ENCODE measurements around the gene MAP1LC3C.
A peak's percentile ranks its signal among the peaks of the same experiment; 100 is the strongest.

MAP1LC3C gene

DNA sequence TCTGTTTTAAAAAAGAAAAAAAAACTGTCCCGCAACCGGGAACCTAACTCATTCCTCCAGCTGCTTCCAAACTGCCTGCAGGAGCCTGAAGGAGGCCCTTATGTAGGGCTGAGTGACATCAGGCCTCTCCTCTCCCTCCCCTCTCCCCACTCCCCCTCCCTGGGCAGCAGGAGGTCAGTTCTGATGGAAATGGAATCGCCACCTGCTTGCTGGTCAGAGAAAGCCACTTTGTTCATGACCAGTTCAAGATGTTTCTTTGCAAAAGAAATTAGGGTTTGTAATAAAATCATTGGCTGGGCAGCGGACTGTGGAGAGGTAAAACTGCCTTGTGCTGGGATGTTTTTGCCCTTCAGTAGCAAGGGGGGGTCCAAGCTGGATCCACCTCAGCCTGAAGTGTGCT, at the start of gene MAP1LC3C:
MAP1LC3C (minus strand) TSS at position 73 of the 400 bp plus-strand sequence. CDS start 90 bp downstream, outside the sequence.
- no peak for DNase-seq (ENCODE audit: low spot score)

DNA sequence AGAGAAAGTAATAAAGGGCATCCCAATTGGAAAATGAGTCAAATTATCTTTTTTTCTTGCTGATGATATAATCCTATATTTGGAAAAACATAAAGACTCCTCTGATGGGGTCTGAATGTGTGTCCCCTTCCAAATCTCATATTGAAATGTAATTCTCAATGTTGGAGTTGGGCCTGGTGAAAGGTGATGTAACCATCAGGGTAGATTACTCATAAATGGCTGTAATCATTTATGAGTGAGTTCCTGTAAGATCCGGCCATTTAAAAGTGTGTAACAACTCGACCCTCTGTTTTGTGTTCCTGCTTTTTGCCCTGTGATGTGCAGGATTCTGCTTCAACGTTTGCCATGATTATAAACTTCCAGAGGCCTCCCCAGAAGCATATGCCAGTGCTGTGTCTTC, 44.3 kb upstream of the MAP1LC3C start:
- DNase-seq (ENCODE audit: low spot score): no peak

DNA sequence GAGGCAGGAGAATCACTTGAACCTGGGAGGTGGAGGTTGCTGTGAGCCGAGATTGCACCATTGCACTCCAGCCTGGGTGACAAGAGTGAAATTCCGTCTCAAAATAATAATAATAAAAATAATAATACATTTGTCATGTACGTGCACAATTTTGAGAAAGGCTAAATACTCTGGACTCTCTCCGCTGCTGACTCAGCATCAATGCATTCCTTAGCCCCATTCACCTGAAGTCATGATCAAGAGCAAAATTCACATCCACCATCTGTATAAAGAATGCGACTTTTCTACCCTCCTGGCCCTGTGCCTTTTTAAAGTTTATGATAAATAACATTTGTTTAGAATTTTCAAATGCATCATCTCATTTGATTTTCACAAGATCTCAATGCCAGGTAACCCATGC, 35.5 kb upstream of the MAP1LC3C start:
- no peak for DNase-seq (ENCODE audit: low spot score)

DNA sequence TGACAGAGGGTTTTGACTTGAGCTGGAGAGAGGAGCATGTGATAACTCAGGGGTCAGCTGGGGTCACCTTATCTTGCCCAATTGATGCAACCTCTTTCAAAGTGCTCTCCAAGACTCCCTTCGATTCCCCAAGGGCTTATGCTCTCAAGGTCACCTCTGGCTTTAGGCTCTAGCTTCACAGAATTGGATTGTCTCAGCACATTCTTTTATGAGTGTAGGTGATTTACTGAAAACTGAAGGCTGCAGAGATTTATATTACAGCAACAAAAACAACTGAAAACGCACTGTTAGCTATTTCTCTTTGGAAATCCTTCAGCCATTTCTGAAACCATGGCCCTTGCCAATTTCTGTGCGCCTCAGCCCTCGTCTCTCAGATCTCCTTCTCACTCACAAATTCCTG, 34.5 kb upstream of the MAP1LC3C start:
- DNase-seq (ENCODE audit: low spot score): no peak

DNA sequence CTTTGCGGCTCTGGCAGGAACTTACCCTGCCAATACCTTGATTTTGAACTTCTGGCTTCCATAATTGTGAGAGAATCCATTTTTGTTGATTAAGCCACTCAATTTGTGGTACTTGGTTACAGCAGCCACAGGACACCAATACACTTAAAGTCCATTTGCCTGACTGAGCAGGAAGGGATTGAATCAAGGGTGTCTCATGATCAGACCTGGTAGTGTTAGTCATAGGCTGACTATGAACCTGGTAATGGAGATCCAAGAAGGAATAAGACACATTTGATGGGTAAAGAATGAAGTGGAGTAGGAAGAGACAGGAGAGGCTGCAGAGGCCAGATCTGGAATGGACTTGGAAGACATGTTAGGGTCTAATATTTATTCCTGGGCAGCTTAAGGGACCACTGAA, 31.2 kb upstream of the MAP1LC3C start:
- no peak for DNase-seq (ENCODE audit: low spot score)

DNA sequence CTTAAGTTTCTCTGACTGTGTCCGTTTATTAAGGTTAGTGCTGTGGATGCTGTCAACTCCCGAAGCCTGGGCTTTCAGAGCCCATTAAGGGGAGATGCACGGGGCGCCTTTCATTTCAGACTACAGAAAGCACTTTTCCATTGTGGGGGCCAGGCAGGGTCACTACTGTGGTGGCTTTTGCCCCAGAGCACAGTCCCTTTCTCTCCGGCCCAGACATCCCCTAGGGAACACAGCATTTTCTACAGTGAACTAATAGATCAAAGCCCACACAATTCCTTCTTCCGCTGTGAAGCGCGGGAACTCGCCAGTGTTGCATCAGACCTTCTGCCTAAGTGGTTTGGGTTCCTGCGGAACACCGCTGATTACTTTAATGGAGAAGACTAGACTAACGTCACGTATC, 26.8 kb upstream of the MAP1LC3C start:
- no peak for DNase-seq (ENCODE audit: low spot score)

DNA sequence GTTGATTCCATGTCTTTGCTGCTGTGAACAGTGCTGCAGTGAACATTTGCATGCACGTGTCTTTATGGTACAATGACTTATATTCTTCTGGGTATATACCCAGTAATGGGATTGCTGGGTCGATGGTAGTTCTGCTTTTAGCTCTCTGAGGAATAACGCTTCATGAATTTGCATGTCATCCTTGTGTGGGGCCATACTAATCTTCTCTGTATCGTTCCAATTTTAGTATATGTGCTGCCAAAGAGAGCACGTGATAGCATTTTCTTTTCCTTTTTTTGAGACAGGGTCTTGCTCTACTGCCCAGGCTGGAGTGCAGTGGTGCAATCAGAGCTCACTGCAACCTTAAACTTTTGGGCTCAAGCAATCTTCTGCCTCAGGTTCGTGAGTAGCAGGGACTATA, 24.9 kb upstream of the MAP1LC3C start:
- DNase-seq (ENCODE audit: low spot score): no peak

DNA sequence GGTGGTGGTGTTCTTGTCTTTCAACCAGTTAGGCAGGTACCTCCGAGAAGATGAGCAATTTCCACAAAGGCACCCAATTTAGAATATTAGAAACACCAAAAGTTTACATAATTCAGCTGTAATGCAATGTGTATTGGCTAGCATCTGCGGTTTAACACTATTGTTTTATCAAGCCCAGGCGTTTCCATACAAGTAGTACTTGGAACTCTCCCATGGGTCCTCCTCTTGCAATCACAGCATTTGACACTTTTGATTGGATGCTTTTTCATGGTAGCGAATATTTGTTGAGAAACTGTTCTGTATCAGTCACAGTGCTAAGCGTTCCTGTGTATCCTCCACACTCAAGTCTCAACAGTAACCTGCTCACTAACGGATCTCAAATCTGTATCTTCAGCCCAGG, 20.1 kb upstream of the MAP1LC3C start:
- no peak for DNase-seq (ENCODE audit: low spot score)

DNA sequence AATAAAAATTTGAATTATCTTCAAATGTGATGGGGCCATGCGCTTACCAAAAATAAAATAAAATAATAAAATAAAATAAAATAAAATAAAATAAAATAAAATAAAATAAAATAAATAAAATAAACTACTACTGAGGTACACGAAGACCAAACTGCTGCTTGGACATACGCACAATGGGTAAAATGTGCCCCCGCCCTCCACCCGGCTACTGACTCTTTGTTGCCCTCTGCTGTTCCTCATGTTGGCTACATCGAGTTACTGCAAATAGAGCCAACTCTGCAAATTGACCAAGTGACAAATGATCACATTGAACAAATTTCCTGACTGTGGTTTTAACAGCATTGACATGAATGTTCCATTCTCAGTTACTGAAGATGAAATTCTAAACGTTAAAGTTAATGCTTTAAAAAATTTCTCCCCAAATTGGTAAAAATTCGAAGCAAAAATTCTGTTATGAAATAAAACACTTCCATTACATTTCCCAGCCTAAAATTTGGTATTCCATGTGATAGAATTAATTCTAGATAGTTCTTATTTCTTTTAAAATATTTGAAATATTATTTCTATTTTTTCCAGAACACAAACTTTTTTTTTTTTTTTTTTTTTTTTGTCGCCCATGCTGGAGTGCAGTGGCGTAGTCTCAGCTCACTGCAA, 18.8 kb upstream of the MAP1LC3C start:
- peak; percentile 66 for DNase-seq (ENCODE audit: low spot score)

DNA sequence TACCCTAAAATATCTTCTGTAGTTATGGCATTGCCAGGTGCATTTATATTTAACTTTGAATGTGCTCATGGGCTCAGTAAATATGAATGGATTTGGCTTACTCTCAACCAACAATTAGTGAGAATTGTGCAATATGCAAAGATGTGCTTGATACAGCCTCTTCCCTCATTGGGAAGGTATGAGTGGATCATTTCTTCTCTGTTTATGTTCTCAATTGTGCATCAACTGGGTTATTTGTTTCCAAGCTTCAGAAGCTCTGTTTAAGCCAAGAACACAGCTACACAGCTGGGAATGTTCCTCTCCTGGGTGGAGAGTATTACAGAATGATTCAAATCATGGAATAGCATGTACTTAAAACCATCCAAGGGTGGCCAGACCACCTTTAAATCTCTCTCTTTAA, 17.6 kb upstream of the MAP1LC3C start:
- DNase-seq (ENCODE audit: low spot score): no peak

DNA sequence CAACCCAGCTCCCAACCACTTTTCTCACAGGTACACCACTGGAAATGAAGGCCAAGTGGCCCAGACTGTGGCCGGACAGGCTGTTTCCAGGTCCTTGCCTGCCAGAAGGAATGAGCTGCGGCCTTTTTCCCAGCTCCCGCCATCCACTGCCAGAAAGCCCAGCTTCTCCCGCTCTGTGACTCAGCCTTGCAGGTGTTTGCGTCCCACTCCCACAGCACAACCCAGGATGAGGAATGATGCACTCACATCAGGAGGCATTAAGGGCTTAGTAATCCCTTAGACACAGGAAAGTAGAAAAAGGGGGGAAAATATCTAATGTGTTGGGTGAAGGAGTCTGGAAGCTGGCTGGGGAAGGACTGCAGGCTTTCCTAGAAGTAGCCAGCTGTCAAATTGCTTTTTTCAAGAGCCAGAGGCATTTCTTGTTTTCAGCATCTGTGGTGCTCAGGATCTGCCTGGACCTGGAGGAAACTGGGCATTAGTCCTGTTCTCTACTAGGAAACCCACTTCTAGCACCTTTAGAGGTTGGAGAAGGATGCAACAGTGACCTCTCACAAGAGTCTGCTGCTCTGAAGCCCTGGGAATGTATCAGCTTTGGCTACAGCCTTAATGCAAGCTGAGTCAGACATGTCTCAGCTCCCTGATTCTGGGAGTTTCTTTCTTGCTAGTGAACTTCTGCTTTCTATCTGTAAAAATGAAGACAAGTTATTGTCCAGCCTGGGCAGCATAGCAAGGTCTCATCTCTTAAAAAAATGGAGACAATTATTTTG, 13.2 kb upstream of the MAP1LC3C start:
- no peak for DNase-seq (ENCODE audit: low spot score)

DNA sequence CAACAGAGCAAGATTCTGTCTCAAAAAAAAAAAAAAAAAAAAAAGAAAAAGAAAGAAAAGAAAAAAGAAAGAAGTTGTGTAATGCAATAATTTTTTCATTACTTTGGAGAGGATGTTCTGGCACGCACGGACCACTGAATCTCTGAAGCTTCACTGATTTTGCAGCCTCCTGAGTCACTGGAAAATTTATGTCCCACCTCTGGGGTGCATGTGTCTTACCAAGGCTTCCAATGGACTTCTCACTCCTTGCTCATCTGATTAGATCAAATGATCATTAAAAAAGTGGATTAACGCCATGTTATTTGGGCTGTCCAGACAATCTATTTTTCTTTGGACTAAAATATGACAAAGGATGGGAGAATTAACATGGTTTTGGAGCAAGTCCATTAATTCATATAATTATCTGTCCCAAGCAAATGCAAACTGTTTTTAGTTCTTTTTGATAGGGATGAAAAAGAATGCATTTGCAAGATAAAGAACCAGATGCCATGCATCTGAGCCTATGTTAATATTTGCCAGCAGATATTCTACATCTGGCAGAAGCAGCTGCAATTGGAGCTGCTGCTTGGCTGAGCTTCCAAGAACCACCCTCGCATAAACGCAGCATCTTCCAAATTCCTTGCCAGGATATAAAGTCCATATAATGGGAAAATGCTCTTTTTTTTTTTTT, 10.1 kb upstream of the MAP1LC3C start:
- DNase-seq (ENCODE audit: low spot score): no peak

DNA sequence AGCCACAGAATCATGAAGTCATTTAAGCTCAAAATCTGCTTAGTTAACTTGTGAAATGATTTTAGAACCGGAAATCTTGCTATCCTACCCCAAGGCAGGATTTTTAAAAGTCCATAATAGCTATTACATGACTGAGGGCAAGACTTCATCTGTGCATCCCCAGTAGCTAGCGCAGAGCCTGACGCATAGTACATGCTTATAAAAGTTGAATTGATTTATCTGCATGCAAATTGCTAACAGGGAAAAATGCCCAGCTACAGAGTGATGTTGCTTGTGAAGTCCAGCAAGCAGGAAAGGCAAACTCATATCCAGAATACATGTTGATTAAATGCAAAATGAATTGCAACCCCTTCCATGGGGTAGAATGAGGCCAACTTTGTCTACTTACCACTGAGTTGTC, 8.1 kb upstream of the MAP1LC3C start:
- DNase-seq (ENCODE audit: low spot score): no peak

DNA sequence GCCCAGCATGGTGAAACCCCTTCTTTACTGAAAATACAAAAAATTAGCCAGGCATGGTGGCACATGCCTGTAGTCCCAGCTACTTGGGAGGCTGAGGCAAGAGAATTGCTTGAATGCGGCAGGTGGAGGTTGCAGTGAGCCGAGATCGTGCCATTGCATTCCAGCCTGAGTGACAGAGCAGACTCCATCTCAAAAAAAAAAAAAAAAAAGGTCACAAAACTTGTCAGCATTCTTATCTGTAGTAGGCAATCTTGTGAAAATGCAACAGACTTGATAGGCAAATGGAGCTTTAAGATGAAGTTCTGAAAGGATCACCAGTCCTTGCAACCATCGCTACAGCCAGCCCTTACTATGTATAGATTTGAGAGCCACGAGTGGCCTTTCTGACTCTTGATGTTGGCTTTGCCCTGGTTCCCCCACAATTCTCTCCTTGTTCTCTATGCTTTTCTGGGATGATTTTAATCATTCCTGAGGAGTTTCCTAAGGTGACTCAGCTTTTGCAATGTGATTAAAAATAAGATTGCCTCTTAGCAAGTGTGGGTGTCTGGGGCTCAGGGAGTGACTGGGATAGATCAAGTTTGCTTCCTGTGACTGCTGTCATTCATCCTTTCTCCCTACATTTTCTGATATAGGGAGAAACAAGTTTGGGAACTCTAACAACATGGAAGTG, 7.1 kb upstream of the MAP1LC3C start:
- no peak for DNase-seq (ENCODE audit: low spot score)

DNA sequence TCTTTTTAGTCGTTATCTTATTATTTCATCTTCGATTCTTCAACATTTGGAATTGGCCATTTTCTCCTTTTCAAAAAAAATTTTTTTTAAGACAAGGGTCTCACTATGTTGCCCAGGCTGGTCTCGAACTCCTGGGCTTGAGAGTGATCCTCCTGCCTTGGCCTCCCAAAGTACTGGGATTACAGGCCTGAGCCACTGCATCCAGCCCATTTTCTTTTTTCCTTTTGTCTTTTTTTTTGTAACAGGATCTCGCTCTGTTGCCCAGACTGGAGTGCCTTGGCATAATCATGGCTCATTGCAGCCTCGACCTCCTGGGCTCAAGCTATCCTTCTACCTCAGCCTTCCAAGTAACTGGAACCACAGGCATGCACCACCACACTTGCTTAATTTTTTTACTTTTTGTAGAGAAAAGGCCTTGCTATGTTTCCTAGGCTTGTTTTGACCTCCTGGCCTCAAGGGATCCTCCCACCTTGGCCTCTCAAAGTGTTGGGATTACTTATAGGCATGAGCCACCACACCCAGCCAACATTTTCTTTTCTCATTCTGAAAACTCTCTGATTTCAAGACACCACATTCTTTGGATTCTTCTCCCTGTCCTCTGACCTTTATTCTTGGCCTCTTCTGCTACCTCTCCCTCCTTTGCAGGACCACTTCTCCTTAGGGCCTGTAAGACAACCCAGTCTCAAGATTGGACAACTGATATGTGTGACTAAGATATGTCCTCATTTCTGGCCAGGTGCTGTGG, 6.0 kb upstream of the MAP1LC3C start:
- no peak for DNase-seq (ENCODE audit: low spot score)

DNA sequence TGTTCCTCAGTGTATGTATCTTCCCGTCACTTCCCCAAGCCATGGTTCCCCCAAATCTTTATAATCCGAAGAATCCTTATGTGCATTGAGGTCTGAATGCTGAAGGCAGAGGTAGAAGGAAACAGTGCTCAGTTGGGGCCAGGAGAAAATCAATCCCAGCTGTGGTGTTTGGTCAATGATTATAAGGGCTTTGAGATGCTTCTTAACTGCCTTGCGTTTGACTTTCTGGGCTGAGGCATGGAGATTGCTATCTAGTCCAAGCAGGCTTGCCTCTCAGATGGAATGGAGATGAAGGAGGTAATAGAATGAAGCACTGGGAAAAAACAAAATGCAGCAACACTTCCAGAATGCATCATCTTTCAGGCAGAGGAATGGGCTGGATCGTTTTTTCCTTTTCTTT, 3.6 kb upstream of the MAP1LC3C start:
- DNase-seq (ENCODE audit: low spot score): no peak

DNA sequence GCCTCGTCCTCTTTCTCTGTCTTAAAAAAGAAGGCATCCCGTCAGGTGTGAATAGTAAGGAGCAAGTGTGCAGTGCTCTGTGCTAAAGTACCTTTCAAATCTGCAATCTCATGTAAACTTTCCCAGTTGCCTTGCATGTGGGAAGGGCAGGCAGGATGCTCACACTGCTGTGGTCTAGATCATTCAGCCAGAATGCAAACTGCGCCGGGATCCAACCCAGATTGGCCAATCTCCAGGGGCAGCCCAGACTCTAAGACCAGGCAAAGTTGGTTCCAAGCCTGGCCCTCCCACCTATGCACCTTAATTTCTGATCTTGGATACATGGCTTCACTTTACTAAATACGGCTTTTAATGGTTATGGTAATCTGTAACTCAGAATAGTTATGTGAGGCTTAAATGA, 3.2 kb upstream of the MAP1LC3C start:
- no peak for DNase-seq (ENCODE audit: low spot score)

DNA sequence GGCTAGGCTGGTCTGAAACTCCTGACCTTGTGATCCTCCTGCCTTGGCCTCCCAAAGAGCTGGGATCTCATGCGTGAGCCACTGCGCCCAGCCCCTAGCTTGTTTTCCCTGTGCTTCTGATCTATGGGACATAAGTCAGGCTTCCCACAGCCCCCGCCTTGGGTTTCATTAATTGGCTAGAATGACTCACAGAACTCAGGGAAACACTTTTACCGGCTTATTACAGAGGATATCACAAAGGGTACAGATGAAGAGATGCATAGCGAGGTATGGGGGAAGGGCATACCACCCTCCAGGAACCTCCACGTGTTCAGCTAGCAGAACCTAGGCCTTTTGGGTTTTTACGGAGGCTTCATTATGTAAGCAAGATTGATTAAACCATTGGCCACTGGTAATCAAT, 1.5 kb upstream of the MAP1LC3C start:
- DNase-seq (ENCODE audit: low spot score): no peak

DNA sequence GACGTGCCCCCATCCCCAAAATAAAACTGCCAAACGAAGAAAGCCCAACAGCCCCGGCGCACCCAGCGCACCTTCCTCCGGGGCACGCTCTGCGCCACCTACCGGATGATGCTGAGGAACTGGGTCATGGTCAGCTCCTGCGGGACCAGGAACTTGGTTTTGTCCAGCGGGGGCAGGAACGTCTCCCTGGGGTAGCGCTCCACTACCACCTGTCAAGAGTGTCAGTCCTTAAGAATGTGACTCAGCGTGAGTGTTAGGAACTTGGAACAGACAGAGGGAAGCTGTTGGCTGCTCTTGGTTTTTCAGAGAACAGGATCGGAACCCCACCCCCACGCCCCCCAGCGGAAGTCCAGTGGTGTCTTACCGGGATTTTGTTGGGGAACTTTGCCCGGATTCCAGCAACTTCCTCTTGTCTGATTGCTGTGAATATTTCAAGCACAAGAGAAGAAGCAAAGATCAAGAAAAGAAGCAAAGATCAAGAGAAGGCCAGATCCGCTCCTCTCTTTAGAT, 431 bp downstream of the MAP1LC3C start:
- peak; percentile 51 for DNase-seq (ENCODE audit: low spot score)

DNA sequence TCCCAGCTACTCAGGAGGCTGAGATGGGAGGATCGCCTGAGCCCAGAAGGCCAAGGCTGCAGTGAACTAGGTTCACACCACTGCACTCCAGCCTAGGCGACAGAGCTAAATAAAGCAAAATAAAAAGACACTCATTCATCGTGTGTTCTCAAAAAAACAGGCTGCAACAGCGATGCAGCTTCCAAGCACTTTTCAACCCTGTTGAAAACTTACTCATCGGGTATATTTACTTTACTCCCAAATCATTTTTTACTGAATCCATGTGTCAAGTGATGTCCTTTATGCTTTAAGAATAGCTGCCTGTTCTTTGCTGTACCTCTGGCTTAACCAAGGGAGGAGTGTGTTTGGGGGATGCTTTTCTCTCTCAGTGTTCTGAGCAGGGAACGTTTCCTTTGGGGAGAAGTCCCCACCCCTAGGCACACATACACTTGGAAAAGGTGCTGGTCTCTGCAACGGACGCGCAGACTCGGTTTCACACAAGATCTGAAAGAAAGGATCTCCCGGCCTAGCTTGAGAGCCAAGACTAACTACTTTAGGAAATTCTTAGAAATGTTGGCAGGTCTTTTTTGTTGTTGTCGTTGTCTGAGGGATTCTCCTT, 1.4 kb downstream of the MAP1LC3C start:
- no peak for DNase-seq (ENCODE audit: low spot score)

DNA sequence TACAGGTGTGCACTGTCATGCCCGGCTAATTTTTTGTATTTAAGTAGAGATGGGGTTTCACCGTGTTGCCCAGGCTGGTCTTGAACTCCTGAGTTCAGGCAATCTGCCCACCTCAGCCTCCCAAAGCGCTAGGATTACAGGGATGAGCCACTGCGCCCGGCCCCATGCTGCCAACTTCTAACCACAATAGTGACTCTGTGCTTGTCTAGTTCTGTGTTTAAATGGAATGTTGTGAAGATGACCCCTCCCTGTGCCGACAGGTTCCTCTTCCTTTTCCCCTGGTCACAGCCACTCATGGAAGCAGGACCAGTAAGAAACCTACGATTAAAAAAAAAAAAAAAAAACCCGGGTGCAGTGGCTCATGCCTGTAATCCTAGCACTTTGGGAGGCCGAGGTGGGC, 4.7 kb downstream of the MAP1LC3C start:
- no peak for DNase-seq (ENCODE audit: low spot score)
